ENCODE measurements around the gene TAP2.

- TF ChIP-seq CTCF (IDR thresholded peaks at IDR 0.05) (no peak), EZH2 (IDR thresholded peaks at IDR 0.05; ENCODE audit: borderline replicate concordance, insufficient read depth, low read depth, low read length, poor library complexity, severe bottlenecking) (no peak)
Measured at GRCh38 chr6:32807020-32807580, 31.4 kb downstream of the TAP2 start.
